Retinal pigment epithelial cell (primary cell): ENCODE measurements around the gene ISLR2.
"Not testable (repeated sequence)": the region's sequence is repeated elsewhere in the genome, so short reads cannot be mapped to it uniquely, and the experiment has no call there.

Source experiments
- DNase-seq: peaks from one replicate; pipeline ENCODE4 v3.0.0-alpha.2; 2010; ENCODE audit warnings: low read depth
- H3K4me3 ChIP-seq: 2 replicates; pipeline ENCODE4 v1.5.1; 2011; ENCODE audit warnings: mild to moderate bottlenecking, low read length, control low read depth, moderate library complexity
- CTCF ChIP-seq: conservative IDR thresholded peaks from 2 replicates; pipeline ENCODE4 v1.5.1; 2011; ENCODE audit warnings: low read depth, low read length, control low read depth, inconsistent platforms

ISLR2 gene

GRCh38 chr15:74155766-74156417 is 25.5 kb downstream of the ISLR2 start:
- TF ChIP-seq CTCF = no peak
- no peak overlapping the region for H3K4me3 ChIP-seq
- no peak for DNase-seq

GRCh38 chr15:74156678-74157411 is 26.5 kb downstream of the ISLR2 start:
- no peak for DNase-seq
- no peak overlapping the region for H3K4me3 ChIP-seq
- no peak for TF ChIP-seq CTCF

- no peak for TF ChIP-seq CTCF
- H3K4me3 ChIP-seq = no peak overlapping the region
- no peak for DNase-seq
Measured at GRCh38 chr15:74157868-74158827, 27.8 kb downstream of the ISLR2 start.

GRCh38 chr15:74158855-74159650 is 28.7 kb downstream of the ISLR2 start:
- no peak for DNase-seq
- no peak overlapping the region for H3K4me3 ChIP-seq
- TF ChIP-seq CTCF = no peak

GRCh38 chr15:74159773-74160172 is 29.4 kb downstream of the ISLR2 start:
- no peak overlapping the region for H3K4me3 ChIP-seq
- no peak for TF ChIP-seq CTCF
- DNase-seq = no peak

- not testable (repeated sequence) for H3K4me3 ChIP-seq, DNase-seq
Measured at GRCh38 chr15:74160390-74160789, 30.0 kb downstream of the ISLR2 start.

- not testable (repeated sequence) for H3K4me3 ChIP-seq, DNase-seq
Measured at GRCh38 chr15:74162195-74162536, 31.8 kb downstream of the ISLR2 start.
